Kasumi-1 (cell line): ENCODE results near the gene NMRK1.
A peak's percentile ranks its signal among the peaks of the same experiment; 100 is the strongest.

Experiments
- DNase-seq, 2 experiments: peaks; one replicate each; lab custom pipeline; 2025; lab: John Stamatoyannopoulos, UW

NMRK1 gene

DNA sequence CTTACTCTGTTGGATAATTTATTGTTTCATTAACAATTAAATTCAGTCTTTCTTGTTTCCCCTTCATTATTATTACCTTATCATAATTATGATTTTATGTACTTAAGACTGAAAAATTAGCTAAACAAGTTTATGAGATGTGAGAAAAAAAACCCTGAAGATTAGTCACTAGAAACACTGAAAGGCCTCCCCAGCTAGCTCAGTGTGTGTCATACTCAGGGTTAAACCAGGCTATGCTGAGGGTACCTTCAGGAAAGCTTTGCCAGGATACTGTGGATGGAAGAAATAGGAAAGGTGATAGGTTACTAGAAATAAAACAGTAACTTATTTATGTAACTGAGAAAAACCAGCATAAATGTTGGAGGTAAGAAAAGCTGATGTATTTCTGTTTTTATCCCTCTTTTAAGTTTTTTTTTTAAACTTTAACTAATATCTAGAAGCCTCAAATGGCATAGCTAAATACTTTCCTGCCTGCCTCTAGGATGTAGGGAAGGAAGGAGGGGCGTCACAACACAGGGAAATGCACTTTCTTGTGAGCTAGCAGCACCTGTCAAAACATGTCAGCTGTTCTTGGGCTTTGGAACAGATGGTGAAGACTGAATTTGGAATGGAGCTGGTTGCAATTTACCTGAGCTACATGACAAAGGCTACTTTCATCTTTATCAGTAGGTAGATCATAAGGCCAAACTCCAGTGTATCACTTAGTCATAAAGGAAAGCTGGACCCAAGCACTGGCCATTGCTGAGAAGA lies 24.2 kb downstream of the NMRK1 start:
- no peak for DNase-seq

DNA sequence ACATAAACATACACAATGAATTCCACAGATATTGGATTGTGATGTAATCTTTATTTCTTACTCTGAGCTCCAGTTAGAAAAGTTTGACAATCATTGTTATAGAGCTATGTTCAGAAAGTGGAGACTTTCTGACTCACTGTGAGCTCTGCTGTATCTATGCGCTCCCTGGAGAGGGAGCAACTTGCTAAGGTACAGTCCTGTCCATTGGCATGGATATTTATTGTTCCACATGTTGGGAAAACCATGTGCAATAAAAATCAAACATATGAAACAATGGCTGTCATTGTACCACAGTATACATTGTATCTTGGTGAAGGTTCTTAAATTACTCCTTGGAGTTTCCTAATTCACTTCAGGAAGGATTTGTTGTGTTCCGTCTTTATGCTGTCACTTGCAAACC lies 26.8 kb downstream of the NMRK1 start:
- DNase-seq: no peak

DNA sequence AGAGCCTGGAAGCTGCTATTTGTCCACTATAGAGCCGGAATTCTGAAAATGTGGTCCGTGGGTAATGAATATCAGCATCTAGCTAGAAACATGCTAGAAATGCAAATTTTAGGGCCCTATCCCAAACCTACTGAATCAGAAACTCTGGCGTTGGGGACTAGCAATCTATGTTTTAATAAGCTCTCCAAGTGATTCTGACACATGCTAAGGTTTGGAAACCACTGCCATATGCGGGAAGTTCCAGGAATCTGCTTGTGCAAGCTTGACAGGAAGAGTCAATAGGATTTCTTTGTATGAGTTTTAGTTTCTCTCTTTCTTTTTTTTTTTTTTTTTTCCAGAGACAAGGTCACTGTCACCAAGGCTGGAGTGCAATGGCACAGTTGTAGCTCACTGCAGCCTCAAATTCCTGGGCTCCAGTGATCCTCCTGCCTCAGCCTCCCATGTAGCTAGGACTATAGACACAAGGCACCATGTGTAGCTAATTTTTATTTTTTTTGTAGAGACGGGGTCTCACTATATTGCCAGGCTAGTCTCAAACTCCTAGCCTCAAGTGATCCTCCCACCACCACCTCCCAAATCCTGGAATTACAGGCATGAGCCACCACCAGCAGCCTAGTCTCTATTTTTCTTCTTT lies 33.5 kb downstream of the NMRK1 start:
- no peak for DNase-seq

DNA sequence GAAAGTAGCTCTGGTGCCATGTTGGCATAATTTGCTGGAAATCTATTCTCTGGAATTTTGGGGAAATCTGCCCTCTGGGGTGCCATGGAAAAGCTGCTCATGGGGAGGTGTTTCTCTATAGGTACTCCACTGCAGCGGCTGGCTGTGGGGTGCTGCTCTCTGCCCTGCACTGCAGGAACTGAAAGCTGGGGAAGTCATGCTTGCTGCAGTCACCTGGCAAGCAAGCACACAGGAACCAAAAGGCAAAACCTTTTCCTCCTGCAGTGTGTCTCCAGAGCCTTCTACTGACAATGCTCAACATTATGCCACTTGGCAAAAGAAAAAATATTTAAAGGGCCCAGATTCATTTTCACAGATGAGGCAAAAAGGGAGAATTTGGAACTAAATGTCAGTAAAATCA lies 34.1 kb downstream of the NMRK1 start:
- DNase-seq: no peak

DNA sequence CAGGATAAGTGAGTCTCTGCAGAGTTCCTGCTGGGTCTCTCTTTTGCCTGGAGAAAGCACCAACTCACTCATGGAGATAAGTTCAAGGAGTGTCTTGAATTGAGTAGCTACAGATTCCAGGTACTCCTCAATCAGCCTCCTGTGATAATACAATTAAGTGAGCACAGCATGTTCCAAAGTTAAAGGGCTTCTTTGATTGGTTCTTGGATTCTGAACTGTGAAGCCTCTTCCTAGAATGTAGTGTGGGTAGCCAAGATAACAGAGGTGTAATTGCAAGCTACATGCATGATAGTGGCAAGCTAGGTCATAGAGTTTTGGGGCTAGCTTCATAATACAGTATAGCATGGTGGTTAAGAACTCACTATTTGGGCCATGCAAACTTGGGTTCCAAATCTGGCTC lies 36.7 kb downstream of the NMRK1 start:
- DNase-seq: no peak

DNA sequence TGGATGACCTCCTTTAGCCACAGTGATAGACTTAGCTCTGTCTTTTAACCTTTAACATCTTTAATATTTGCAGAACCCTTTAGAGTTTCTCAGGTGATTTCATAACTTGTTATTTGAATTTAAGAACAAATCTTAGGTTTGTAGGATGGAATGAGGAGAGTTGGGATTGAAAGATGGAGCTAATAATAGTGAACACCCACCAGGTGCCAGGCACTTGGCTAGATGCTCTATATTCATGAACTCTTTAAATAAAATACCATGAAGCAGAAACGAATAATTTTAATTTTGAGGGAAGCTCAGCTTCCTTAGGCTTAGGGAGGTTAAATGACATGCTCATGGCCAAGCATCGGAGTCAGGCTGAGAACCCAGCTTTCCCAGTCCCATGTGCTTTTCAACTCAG lies 40.4 kb downstream of the NMRK1 start:
- DNase-seq: no peak

DNA sequence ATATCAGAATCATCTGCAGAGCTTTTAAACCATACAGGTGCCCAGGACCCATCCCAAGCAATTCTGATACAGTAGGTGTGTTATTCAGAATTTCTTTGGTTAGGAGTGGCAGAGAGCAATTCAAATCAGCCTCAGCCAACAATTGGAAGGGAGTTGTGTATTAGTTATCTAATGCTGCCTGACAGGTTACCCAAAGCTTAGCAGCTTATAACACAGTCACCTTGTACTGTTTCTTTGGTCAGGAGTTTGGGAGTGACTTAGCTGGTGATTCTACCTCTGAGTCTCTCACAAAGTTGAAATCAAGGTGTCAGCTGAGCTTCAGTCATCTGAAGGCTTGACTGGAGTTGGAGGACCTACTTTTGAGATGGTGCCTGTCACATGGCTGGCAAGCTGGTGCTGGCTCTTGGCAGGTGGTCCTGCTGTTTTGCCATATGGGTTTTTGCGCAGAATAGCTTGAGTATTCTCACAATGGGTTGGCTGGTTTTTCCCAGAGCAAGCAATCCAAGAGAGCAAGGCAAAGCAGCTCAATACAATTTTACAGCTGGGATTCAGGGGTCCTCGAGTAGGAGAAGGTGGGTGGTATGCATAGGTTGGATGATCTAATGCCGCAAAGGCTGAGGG lies 41.1 kb downstream of the NMRK1 start:
- DNase-seq: no peak

DNA sequence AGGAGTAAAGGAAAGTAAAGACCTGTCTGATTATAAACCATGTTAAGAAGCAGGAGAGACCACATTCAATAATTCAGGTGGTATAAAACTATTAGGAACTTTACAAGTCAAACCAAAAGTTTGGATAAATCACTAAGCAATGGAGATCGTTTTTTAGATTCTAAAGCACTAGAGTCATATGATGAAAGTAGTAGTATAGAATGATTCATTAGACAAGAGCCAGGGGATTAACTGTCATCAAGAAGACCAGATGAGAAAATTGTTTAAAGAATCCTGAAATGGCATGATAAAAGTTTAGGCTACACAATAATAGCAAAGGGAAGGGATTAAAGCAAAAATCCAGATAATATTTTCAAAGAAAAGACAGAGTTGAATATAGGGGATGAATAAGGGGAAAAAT lies 46.9 kb downstream of the NMRK1 start:
- DNase-seq: no peak

DNA sequence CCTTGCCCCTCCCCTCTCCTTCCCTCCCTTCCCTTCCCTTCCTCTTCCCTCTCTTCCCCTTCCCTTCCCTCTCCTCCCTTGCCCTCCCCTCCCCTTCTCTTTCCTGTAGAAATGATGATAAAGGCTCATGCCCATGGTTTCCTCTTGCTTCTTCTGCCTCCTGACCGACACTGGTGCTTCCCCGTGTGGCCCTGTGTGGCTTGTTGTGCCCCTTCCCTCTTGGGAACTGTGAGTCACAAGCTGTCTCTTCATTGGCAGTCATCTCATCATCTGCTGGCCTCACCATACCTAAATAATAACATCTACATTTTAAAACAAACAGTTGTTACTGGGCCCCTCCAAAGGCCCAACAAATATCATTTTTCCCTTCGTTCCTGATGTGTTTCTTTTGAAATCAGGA lies 48.2 kb downstream of the NMRK1 start:
- DNase-seq: no peak

DNA sequence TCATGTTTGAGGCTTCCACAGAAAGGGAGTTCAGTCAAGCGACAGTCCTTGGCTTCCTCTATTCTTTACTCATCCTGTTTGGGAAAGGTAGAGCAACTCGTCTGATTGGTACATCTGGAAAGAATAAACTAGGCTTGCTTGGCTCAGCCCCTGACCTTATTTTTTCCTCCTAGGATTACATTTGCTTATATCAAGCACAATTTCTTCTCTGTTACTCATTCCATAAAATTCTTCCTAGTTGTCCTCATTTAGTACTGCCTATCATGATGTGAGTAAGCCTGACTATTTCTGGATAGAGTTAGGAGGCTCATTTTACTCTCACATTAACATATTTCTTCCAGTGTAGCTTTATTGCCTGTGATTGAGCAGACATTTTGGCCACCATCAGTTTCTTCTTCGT lies 48.9 kb downstream of the NMRK1 start:
- no peak for DNase-seq

DNA sequence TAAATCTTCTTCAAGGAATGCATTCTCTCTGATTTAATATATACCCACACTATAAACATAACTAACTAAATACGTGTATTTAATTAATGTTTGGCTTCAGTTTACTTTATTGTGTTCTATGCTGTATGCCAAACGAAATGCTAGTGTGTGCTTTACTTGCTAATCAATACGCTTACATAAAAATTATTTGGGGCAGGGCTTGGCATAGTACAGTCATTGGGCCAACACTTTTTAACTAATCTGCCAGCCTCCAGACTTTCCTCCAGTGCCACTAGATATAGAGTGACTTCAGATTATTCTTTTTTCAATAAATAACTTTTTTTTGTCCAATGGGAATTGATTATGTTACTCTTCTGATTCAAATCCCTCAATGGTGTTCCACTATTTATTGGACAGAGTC lies 51.2 kb downstream of the NMRK1 start:
- no peak for DNase-seq

DNA sequence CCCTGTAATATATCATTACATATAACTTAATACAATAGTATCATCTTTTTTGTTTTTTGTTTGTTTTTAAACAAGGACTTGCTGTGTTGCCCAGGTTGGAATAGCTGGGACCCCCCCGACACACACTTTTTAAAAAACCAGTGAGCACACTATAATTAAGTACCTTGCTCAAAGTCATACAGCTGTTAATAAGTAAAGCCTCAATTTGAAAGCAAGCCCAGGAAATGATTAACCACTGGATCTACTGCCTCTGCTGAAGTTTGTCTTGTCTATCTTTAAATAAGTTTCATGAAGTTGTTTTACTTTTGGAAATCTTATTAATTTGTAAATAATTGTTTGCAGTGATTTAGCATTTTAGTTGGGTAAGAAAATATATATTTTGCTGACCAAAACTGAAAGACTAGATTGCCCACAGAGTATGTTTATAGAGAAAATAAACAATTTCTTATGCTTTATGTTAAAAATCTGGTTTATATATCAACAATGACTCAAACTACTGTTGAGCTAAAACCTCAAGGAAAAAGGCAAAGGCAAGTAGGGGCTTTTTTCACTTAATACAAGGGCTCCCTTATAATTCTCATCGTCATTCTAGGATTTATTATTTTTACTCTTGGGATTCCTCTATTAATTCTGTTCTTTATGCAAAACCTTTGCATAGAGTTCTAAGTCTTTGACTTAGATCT lies 54.0 kb downstream of the NMRK1 start:
- no peak for DNase-seq

DNA sequence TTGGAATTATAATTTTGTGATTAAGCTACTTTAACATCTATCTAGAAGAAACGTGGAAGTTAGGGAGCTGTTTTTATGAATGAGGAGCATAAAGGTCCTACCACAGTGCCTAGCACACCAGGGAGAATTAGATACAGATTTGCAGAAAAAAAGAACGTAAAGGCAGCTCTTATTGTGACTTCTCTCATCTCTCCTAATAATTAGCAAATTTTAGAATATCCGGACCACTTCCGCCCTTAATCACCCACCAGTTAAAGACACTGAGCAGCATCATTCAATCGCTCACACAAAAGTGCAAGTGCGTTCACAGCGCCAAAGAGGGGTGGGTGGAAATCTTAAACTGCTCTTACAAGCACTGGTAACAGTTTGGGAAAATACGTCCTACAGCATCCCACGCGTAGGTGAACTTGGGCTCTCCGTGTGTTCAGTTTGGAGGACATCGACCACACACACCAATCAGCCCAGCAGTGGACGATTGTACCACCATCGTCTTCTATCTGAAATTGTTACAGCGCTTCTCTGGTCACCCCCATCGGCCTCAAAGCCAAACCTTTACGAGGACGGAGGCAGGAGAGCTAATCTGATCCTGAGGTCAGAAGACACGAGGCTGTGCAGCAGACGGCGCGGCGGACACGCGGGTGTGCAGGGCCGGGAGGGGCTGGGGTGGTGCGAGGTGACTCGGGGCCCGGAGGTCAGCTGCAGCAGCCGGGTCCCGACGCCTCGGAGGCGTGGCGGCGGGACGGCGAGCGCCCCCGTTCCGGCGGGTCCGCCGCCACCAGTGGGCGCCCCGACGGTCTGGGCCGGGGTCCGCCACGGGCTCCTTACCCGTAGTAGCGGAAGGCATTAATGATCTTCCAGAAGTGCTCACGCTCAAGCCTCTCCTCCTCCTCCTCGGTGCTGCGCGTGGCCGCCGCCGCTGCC lies 60.5 kb downstream of the NMRK1 start:
- peak; percentile 43 to 65 for DNase-seq

DNA sequence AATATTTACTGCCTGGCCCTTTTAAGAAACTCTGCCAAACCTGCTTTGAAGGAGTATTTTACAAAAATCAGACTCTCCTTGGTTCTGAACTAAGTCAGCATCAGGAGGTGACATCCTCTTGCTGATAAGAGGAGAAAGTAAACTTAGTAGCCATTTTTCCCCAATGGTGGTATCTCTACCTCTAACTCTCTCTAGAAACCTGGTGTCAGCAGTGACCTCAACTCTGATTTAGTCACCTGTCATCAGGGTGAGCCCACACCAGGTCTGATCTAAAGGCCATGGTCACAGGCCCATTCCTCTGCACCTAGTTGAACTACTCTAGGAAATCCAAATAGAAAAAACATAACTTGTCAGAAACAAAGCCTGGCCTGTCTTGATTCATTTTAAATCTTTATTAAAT lies 64.1 kb downstream of the NMRK1 start:
- no peak for DNase-seq

DNA sequence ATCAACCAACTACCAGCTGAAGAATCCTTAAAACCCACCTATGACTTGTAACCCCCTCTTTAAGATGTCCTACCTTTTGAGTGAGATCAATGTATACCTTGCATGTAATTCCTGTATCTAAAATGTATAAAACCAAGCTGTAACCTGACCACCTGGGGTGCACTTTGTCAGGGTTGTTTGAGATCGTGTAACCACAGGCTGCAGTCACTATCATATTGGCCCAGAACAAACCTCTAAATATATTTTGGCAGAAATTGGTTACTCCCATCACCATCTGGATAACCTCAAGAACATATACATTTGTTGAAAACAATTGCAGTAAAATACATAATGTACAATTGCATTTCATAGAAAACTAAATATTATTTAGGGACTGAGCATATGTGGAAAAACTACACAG lies 68.3 kb downstream of the NMRK1 start:
- no peak for DNase-seq

DNA sequence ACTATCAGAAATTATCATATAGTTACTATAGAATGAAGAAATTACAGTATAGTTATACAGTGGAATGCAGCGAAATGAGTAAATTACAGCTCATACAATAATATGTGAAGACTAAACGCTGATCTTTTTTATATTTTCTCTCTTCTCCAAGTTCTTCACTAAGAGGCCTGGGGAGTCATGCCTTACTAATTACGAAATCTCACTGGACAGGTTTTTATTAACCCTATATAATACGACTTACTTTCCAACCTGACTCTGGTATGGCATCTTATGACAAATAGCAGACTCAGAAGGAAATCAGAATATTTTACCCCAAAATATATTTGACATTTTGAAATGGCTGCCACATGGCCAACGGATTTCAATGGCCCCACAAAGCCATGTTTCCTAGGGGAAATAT lies 68.9 kb downstream of the NMRK1 start:
- DNase-seq: no peak

DNA sequence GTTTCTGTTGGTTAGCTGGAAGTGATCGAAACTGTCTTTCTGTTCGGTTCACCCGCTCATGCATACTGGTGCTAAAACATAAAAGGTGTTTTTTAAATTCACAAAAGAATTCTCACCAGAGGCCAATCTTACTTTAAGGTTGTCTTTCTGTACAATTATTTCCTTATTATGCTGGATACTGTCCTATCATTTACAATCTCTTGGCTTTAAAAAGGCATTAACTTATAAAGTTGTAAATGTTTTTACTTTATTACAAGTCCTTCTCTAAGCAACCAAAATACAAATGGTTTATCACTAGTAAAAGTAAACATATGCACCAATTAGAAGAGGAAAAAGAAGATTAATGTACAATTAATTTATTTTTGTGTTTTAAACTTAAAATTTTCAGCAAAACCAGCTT lies 70.6 kb downstream of the NMRK1 start:
- DNase-seq: no peak

DNA sequence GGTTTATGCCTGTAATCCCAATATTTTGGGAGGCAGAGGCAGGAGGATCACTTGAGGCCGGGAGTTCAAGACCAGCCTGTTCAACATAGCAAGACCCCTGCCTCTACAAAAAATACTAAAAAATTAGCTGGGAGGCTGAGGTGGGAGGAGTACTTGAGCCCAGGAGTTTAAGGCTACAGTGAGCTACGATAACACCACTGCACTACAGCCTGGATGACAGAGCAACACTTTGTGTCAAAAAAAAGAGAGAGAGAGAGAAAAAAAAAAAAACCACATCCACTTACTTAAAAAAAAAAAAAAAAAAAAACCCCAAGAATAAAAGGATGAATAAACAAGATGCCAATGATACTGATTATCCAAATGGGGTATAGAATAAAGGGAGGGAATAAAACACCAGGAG lies 74.2 kb downstream of the NMRK1 start:
- no peak for DNase-seq
